ENCODE data around the gene ACTR2. TPM values are rescaled to one million over a fixed set of nuclear protein-coding genes. Genes with fewer than 3 reads are reported as not detected.

Gene ACTR2
- total and polyA plus RNA-seq, 9 of the 15 experiments (the other 6 are each of a cell fraction or from before 2014, with no cell fraction given) = 47.3 to 239 (median 108) TPM

GRCh38 chr2:65279756-65280155 is 52.1 kb downstream of the ACTR2 start:
- Histone ChIP-seq H3K27ac (ENCODE audit: extremely low read depth, low read depth, low read length) (no peak overlapping the region), H4K20me1 (replicated peaks; ENCODE audit: control insufficient read depth, insufficient read depth, low read length) (no peaks in the 10 kb centered on the region), H3K4me3 (no peak overlapping the region), H3K27me3 (ENCODE audit: control insufficient read depth in 2 of 2, insufficient read depth in 2 of 2, low read length in 2 of 2) (no peaks in the 10 kb centered on the region), H2AFZ (ENCODE audit: low read depth, low read length) (no peak overlapping the region), H3K9me1 (ENCODE audit: control insufficient read depth, insufficient read depth, low read length) (no peaks in the 10 kb centered on the region), H3K4me2 (ENCODE audit: insufficient read depth, low read length) (no peak overlapping the region), H3K9ac (ENCODE audit: insufficient read depth in 1 of 2, low read depth in 2 of 2, low read length in 2 of 2) (no peak overlapping the region), H3K79me2 (ENCODE audit: control insufficient read depth, insufficient read depth, low read length) (no peaks in the 10 kb centered on the region), H3K4me1 (replicated peaks in 1 of 2; ENCODE audit: control insufficient read depth in 2 of 2, insufficient read depth in 2 of 2, low read length in 2 of 2) (peaks cover 4 to 17% of the 10 kb centered on the region in 2 experiments; a peak in 4 of 5 replicates), H3K9me3 (replicated peaks; ENCODE audit: control insufficient read depth, insufficient read depth, low read depth, low read length) (no peaks in the 10 kb centered on the region), H3K36me3 (ENCODE audit: control insufficient read depth, insufficient read depth, low read length) (no peaks in the 10 kb centered on the region; the same call in 2 of the 3 replicates)
- intact Hi-C loops (cut with micrococcal nuclease) = loop anchor here (5.0 kb wide), 3 partner anchors 88 to 288 kb away; no protein-coding TSS in a partner anchor
- ATAC-seq (no peak), FAIRE-seq (no peak), DNase-seq (ENCODE audit: extremely low read depth in 1 of 4, low spot score in 3 of 4) (no peak)
- POLR2A ChIA-PET = interaction anchor here (1.1 kb wide), 1 partner anchor 19 kb away, joined by 3 read pairs; no protein-coding TSS in a partner anchor
- CTCF ChIA-PET (ENCODE audit: low intra/inter-chr PET ratio) = no interaction called here
- 83% methylated on average over 6 of the region's 6 CpGs for WGBS (ENCODE audit: insufficient coverage, low coverage, missing lambda C conversion rate)
- in situ Hi-C loops (cut with MboI) = no loop called here
- BruUV-seq (replicated peaks) = no TSS peak
- TF ChIP-seq ZNF695 (CRISPR knock-in tag; IDR thresholded peaks at IDR 0.05) (no peak), EWSR1 (IDR thresholded peaks at IDR 0.05; ENCODE audit: borderline replicate concordance, low read depth, partially characterized antibody) (no peak), RBM15 (IDR thresholded peaks at IDR 0.05; ENCODE audit: insufficient read depth, low read length) (no peak), PYGO2 (tag; IDR thresholded peaks at IDR 0.05) (no peak), ZNF212 (CRISPR knock-in tag; IDR thresholded peaks at IDR 0.05) (no peak), NCOA2 (IDR thresholded peaks at IDR 0.05; ENCODE audit: partially characterized antibody in 2 of 2) (no peak), TFAP4 (CRISPR knock-in tag; IDR thresholded peaks at IDR 0.05; ENCODE audit: borderline replicate concordance) (no peak), RREB1 (CRISPR knock-in tag; IDR thresholded peaks at IDR 0.05) (no peak), ZNF134 (CRISPR knock-in tag; conservative IDR thresholded peaks at IDR 0.05) (no peak), ELF4 (CRISPR knock-in tag; IDR thresholded peaks at IDR 0.05) (no peak), ZNF668 (CRISPR knock-in tag; IDR thresholded peaks at IDR 0.05) (no peak), MIER1 (IDR thresholded peaks at IDR 0.05; ENCODE audit: low read depth) (no peak), E2F8 (IDR thresholded peaks at IDR 0.05; ENCODE audit: low read depth, partially characterized antibody) (no peak), SNRNP70 (optimal IDR thresholded peaks at IDR 0.05; ENCODE audit: low read depth, low read length) (no peak)

All from K562 (cell line).